IPS-20b (cell line): ENCODE data around the gene CDH13.

Source experiments
- H3K27ac ChIP-seq: one replicate; pipeline ENCODE4 v1.5.1; 2013; ENCODE audit warnings: low read length
- H3K27me3 ChIP-seq: 2 replicates; pipeline ENCODE4 v1.6.1; 2013; ENCODE audit warnings: mild to moderate bottlenecking, low read length, inconsistent platforms; ENCODE audit not compliant: insufficient read depth
- H3K36me3 ChIP-seq: 2 replicates; pipeline ENCODE4 v1.6.1; 2013; ENCODE audit warnings: low read depth, mild to moderate bottlenecking, inconsistent platforms, low read length, moderate library complexity; ENCODE audit not compliant: insufficient read depth
- H3K4me1 ChIP-seq: 2 replicates; pipeline ENCODE4 v1.6.1; 2013; ENCODE audit warnings: mild to moderate bottlenecking, control low read depth, inconsistent platforms, low read length, moderate library complexity; ENCODE audit not compliant: insufficient read depth
- H3K4me3 ChIP-seq: 2 replicates; pipeline ENCODE4 v1.5.1; 2013; ENCODE audit warnings: mild to moderate bottlenecking, low read length, inconsistent platforms
- H3K9ac ChIP-seq: 2 replicates; pipeline ENCODE4 v1.6.1; 2013; ENCODE audit warnings: low read depth, mild to moderate bottlenecking, inconsistent platforms, low read length, moderate library complexity
- H3K9me3 ChIP-seq: 2 replicates; pipeline ENCODE4 v1.6.1; 2013; ENCODE audit warnings: mild to moderate bottlenecking, low read depth, low read length, inconsistent platforms; ENCODE audit not compliant: insufficient read depth

The CDH13 gene

DNA sequence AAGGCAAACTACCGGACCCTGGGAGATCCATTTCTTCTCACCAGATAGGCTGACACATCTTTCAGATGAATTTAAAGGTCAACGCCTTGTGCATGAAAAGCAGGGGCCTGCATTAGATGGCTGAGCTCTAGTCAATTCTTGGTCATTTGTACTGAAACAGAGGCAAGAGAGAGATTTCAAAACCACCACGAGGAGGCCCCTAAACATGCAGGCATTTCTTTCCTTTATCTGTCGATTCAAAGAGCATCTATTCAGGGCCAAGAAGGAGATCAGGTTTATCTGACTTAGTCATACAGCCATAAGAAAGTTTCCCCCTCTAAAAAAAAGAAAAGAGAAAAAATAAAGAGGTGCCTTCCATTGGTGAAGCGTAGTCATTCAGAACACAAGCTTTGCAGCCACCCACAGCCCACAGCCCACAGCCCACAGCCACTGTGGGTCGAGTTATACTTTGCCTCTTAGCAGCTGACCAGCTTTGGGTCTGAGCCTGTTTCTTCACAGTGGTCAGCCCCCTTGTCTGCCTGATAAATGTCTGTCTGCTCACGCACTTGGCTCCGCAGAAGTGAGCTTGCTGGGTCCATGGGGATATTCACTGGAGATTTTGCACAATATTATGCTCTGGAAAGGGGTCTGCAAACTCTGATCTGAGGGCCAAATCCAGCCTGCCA lies 207.5 kb downstream of the CDH13 start:
- Histone ChIP-seq H3K9me3 (no peaks in the 10 kb centered on the region), H3K9ac (no peak overlapping the region), H3K36me3 (no peaks in the 10 kb centered on the region), H3K27me3 (no peaks in the 10 kb centered on the region), H3K4me3 (no peak overlapping the region), H3K4me1 (peaks cover 36% of the 10 kb centered on the region; the same call in 1 of the 2 replicates), H3K27ac (no peak overlapping the region)

- Histone ChIP-seq H3K9me3 (no peaks in the 10 kb centered on the region), H3K4me3 (no peak overlapping the region), H3K27me3 (no peaks in the 10 kb centered on the region), H3K9ac (no peak overlapping the region), H3K27ac (no peak overlapping the region), H3K36me3 (no peaks in the 10 kb centered on the region), H3K4me1 (peaks cover 34% of the 10 kb centered on the region; the same call in 1 of the 2 replicates)
Measured at GRCh38 chr16:82835487-82836155, 208.9 kb downstream of the CDH13 start.

DNA sequence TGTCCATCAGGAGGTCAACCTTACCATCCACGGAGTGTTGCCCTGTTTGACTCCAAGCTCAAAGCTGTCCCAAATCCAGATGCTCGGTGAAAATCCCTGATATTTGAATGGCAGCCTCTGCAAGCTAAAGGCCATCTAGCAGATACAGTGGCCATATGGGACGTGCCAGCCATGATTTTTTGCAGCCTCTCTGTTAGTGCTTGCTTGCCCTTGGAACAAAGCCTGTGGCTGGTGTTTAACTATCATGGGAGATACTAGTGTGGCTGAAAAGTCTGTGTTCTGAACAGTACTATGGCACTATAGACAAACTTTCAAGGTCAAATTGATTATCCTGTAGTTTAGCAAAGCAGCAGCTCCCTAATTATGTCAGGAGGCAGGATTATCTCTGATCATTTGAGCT lies 214.3 kb downstream of the CDH13 start:
- Histone ChIP-seq H3K27ac (no peak overlapping the region), H3K9ac (no peak overlapping the region), H3K9me3 (peaks cover 26% of the 10 kb centered on the region), H3K36me3 (no peaks in the 10 kb centered on the region), H3K4me3 (no peak overlapping the region), H3K4me1 (no peaks in the 10 kb centered on the region), H3K27me3 (no peaks in the 10 kb centered on the region)

DNA sequence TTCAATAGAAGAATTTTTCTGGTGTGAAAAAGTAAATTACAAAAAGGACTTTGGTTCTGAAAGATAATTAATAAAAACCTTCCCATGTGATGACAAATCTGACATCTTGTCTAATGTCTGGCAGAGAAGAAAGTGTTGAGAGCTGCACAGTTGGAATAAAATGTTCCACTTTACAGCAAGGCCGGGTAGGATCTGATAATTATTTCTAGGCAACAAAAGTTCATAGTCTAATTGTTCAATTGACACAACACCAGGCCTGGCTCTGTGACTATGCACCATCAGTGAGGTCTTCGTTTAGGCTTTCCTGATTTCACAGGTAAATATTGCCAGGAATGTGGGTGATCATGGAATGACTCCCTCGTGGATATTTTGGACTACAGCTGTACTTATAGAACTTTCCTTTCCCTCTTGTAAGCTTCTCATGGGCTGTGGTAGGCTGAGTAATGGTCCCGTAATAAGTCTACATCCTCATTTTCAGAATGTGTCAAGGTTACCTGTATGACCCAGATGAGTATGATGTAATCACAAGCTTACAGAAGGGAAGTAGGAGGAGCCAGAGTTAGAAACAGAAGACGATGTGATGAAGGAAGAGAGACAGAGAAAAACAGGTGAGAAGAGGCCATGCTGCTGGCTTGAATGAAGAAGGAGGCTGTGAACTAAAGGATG lies 217.0 kb downstream of the CDH13 start:
- no peaks in the 10 kb centered on the region for H3K27me3 ChIP-seq
- H3K4me1 ChIP-seq, result no peaks in the 10 kb centered on the region

DNA sequence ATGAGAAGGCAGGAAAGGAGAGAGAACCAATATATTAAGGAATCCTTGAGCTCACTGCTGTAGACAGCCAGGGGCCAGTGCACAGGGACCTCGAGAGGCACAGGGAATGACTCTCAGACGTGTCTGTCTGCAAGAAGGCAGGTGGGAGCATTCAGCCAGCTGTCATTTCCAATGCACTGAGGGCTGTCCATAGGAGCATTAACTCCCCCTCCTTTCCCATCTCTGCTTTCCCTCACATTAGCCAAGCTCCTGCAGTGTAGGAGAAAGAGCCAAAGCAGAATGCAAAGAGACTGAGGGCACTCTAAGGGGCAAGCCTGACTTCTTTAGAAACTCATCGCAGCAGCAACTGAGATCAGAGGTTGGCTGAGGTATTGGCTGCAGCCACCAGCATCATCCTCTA lies 218.3 kb downstream of the CDH13 start:
- no peaks in the 10 kb centered on the region for H3K27me3 ChIP-seq
- H3K9ac ChIP-seq, result no peak overlapping the region
- H3K9me3 ChIP-seq, result peaks cover 32% of the 10 kb centered on the region
- H3K27ac ChIP-seq, result no peak overlapping the region
- H3K36me3 ChIP-seq, result no peaks in the 10 kb centered on the region
- H3K4me1 ChIP-seq, result no peaks in the 10 kb centered on the region
- no peak overlapping the region for H3K4me3 ChIP-seq

More for the DNA sequence above, 217.0 kb downstream of the CDH13 start:
- no peak overlapping the region for H3K9ac ChIP-seq
- no peak overlapping the region for H3K27ac ChIP-seq
- H3K9me3 ChIP-seq, result peaks cover 32% of the 10 kb centered on the region
- H3K4me3 ChIP-seq, result no peak overlapping the region
- no peaks in the 10 kb centered on the region for H3K36me3 ChIP-seq

GRCh38 chr16:82846806-82847205 lies 220.0 kb downstream of the CDH13 start:
- Histone ChIP-seq H3K9me3 (peaks cover 22% of the 10 kb centered on the region; the same call in 1 of the 2 replicates), H3K27ac (no peak overlapping the region), H3K4me1 (no peaks in the 10 kb centered on the region), H3K4me3 (no peak overlapping the region), H3K27me3 (no peaks in the 10 kb centered on the region), H3K9ac (no peak overlapping the region), H3K36me3 (no peaks in the 10 kb centered on the region)

- no peaks in the 10 kb centered on the region for H3K36me3 ChIP-seq
- no peak overlapping the region for H3K27ac ChIP-seq
- H3K9ac ChIP-seq, result no peak overlapping the region
- H3K4me1 ChIP-seq, result no peaks in the 10 kb centered on the region
- H3K9me3 ChIP-seq, result peaks cover 12% of the 10 kb centered on the region; the same call in 1 of the 2 replicates
- no peak overlapping the region for H3K4me3 ChIP-seq
- H3K27me3 ChIP-seq, result no peaks in the 10 kb centered on the region
Measured at GRCh38 chr16:82848013-82848412, 221.2 kb downstream of the CDH13 start.

DNA sequence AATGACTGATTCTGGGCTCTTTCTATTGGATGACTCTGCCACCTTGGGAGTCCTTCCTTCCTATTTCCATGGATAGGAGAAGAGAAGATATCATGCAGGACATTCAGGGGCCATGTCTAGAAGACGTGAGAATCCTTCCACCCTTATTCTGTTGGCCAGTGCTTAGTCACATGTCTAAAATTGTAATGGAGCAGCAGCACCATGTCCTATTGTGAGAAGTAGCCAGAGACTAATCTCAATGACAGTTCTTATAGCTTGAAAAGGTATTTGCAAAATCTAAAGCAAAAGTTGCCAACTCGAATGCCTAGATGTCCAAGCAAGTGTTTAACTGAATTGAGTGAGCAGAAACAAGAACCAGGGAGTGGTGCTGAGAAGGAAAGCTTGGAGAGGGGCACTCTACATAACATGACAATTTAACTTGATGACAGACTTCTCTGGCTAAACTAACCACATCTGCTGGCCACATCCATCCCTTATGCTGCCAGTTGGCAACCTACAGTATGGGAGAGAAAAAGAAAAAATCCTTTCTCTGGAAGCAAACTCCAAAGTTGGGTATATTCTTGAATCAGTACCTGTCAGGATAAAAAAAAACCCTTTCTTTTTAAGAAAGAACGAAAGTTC lies 225.7 kb downstream of the CDH13 start:
- Histone ChIP-seq H3K27me3 (no peaks in the 10 kb centered on the region), H3K36me3 (no peaks in the 10 kb centered on the region)

GRCh38 chr16:82855471-82855870 lies 228.7 kb downstream of the CDH13 start:
- H3K9me3 ChIP-seq, result no peaks in the 10 kb centered on the region
- H3K27ac ChIP-seq, result no peak overlapping the region
- no peak overlapping the region for H3K9ac ChIP-seq
- H3K27me3 ChIP-seq, result no peaks in the 10 kb centered on the region
- H3K4me3 ChIP-seq, result no peak overlapping the region
- no peaks in the 10 kb centered on the region for H3K4me1 ChIP-seq
- H3K36me3 ChIP-seq, result no peaks in the 10 kb centered on the region

More for the DNA sequence above, 225.7 kb downstream of the CDH13 start:
- Histone ChIP-seq H3K9me3 (0 out of 2 replicates have a peak, but pooled peaks cover under 1% of the 10 kb centered on the region), H3K4me1 (no peaks in the 10 kb centered on the region), H3K4me3 (no peak overlapping the region), H3K27ac (no peak overlapping the region), H3K9ac (no peak overlapping the region)

DNA sequence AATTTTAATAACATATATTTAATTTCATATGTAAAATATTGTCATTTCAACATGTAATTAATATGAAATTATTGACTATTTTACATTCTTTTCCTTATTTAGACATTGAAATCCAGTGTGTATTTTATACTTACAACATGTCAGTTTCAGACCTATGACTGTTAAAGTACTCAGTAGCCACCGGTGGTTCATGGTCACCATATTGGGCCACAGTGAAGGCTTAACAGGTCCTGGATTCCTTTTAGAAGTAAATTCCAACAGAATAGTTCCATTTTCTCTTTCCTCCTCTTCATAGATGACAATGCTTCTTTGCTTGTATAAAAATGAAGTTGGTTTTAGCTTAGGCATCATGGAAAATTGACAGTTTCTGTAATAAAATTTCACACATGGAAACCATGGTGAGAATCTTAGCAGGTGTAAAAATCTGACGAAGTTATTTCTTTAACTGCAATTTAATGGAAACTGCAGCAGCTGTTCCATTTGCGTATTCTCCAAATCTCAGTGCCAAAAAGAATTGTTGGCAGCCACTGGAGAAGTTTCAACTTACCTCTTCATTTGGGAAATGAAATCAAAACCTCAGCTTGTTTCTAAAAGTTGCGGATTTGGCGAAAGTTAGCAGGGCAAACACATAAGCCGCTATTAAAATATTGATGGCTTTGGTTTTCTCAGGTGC lies 231.1 kb downstream of the CDH13 start:
- Histone ChIP-seq H3K4me3 (no peak overlapping the region), H3K4me1 (no peaks in the 10 kb centered on the region), H3K27me3 (no peaks in the 10 kb centered on the region), H3K9me3 (no peaks in the 10 kb centered on the region), H3K36me3 (no peaks in the 10 kb centered on the region), H3K27ac (no peak overlapping the region), H3K9ac (no peak overlapping the region)

DNA sequence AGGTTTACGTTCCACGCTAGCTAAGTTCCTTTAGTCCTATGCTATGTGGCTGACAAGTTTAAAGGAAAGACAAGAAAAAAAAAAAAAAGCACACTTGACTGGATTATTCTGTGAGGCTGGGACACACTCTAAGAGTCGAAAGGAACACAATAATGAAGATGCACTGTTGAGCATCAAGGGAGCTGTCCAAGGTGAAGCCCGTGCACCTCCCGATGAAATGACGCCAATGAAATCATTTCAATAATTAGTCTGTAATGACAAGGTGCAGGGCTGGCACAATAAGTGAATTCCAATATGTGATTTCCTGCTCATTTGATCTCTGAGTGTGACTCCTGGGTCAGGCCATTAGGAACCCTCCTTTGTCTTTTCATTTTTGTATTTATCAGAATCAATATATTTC lies 232.9 kb downstream of the CDH13 start:
- no peaks in the 10 kb centered on the region for H3K4me1 ChIP-seq
- no peaks in the 10 kb centered on the region for H3K27me3 ChIP-seq
- no peak overlapping the region for H3K4me3 ChIP-seq
- H3K27ac ChIP-seq, result no peak overlapping the region
- H3K9ac ChIP-seq, result no peak overlapping the region
- H3K36me3 ChIP-seq, result no peaks in the 10 kb centered on the region
- peaks cover under 1% of the 10 kb centered on the region; the same call in 1 of the 2 replicates for H3K9me3 ChIP-seq
